HG02870 (cell line): ENCODE measurements around the gene GPSM3.
"Not testable (repeated sequence)": the region's sequence is repeated elsewhere in the genome, so short reads cannot be mapped to it uniquely, and the experiment has no call there.

Source experiments
- ATAC-seq: cut with Tn5 transposase; IDR thresholded peaks from one replicate; pipeline ENCODE4 v1.9.1; 2021; ENCODE audit warnings: mild to moderate bottlenecking, moderate library complexity; ENCODE audit not compliant: unreplicated experiment

Gene GPSM3

GRCh38 chr6:32152769-32153563 is 39.5 kb downstream of the GPSM3 start:
- no peak for ATAC-seq

GRCh38 chr6:32151863-32152768 is 40.3 kb downstream of the GPSM3 start, which contains the start of gene PRRT1:
PRRT1 (minus strand) TSS chr6:32151939; CDS start chr6:32151827, 112 bp downstream.
- no peak for ATAC-seq

GRCh38 chr6:32151181-32151862 is 41.1 kb downstream of the GPSM3 start:
- ATAC-seq = no peak

- no peak for ATAC-seq
These were observed 42.2 kb downstream of the GPSM3 start for GRCh38 chr6:32149932-32150870.

- ATAC-seq = no peak
These were observed 43.2 kb downstream of the GPSM3 start for GRCh38 chr6:32149092-32149755.

- ATAC-seq = no peak
These were observed 44.0 kb downstream of the GPSM3 start for GRCh38 chr6:32148289-32149091.

GRCh38 chr6:32147401-32148132 is 44.9 kb downstream of the GPSM3 start:
- no peak for ATAC-seq

- ATAC-seq = no peak
These were observed 45.8 kb downstream of the GPSM3 start for GRCh38 chr6:32146687-32147086.

GRCh38 chr6:32146287-32146686 is 46.2 kb downstream of the GPSM3 start:
- no peak for ATAC-seq

GRCh38 chr6:32144238-32144637 is 48.2 kb downstream of the GPSM3 start:
- ATAC-seq = not testable (repeated sequence)
